ENCODE data around the gene KRTAP5-7.
"Not testable (repeated sequence)": the region's sequence is repeated elsewhere in the genome, so short reads cannot be mapped to it uniquely, and the experiment has no call there.

KRTAP5-7 gene

GRCh38 chr11:71532036-71532610 is 5.1 kb downstream of the KRTAP5-7 start:
- no peak for DNase-seq (ENCODE audit: low read depth)

- DNase-seq (ENCODE audit: low read depth), result not testable (repeated sequence)
These were observed 7.9 kb downstream of the KRTAP5-7 start for GRCh38 chr11:71534711-71535608.

GRCh38 chr11:71535825-71536224 is 8.8 kb downstream of the KRTAP5-7 start:
- DNase-seq (ENCODE audit: low read depth), result no peak

- DNase-seq (ENCODE audit: low read depth), result no peak
These were observed 10.5 kb downstream of the KRTAP5-7 start for GRCh38 chr11:71537537-71537936.

GRCh38 chr11:71537977-71538665 is 11.1 kb downstream of the KRTAP5-7 start, which contains the start of gene KRTAP5-8:
KRTAP5-8 (plus strand) TSS chr11:71538025; CDS start chr11:71538056, 31 bp downstream.
- not testable (repeated sequence) for DNase-seq (ENCODE audit: low read depth)

- no peak for DNase-seq (ENCODE audit: low read depth)
These were observed 11.6 kb downstream of the KRTAP5-7 start for GRCh38 chr11:71538666-71538990.

- no peak for DNase-seq (ENCODE audit: low read depth)
These were observed 11.9 kb downstream of the KRTAP5-7 start for GRCh38 chr11:71539017-71539416.

- not testable (repeated sequence) for DNase-seq (ENCODE audit: low read depth)
These were observed 12.9 kb downstream of the KRTAP5-7 start for GRCh38 chr11:71539971-71540370.

GRCh38 chr11:71540521-71541304 is 13.6 kb downstream of the KRTAP5-7 start:
- DNase-seq (ENCODE audit: low read depth), result not testable (repeated sequence)

- DNase-seq (ENCODE audit: low read depth), result no peak
These were observed 15.3 kb downstream of the KRTAP5-7 start for GRCh38 chr11:71542382-71542781.

- DNase-seq (ENCODE audit: low read depth), result no peak
These were observed 16.1 kb downstream of the KRTAP5-7 start for GRCh38 chr11:71542879-71543777.

- no peak for DNase-seq (ENCODE audit: low read depth)
These were observed 16.8 kb downstream of the KRTAP5-7 start for GRCh38 chr11:71543866-71544265.

- DNase-seq (ENCODE audit: low read depth), result no peak
These were observed 17.6 kb downstream of the KRTAP5-7 start for GRCh38 chr11:71544525-71545214.

GRCh38 chr11:71545405-71545966 is 18.4 kb downstream of the KRTAP5-7 start:
- no peak for DNase-seq (ENCODE audit: low read depth)

GRCh38 chr11:71548120-71548519 is 21.1 kb downstream of the KRTAP5-7 start, which contains the start of gene KRTAP5-9:
KRTAP5-9 (plus strand) TSS chr11:71548420; CDS start chr11:71548658, 238 bp downstream.
- no peak for DNase-seq (ENCODE audit: low read depth)

- DNase-seq (ENCODE audit: low read depth), result no peak
These were observed 21.7 kb downstream of the KRTAP5-7 start for GRCh38 chr11:71548716-71549151.

- peak; percentile 9 for DNase-seq (ENCODE audit: low read depth)
These were observed 24.6 kb downstream of the KRTAP5-7 start for GRCh38 chr11:71551711-71552110.

GRCh38 chr11:71554996-71555395 is 27.9 kb downstream of the KRTAP5-7 start:
- DNase-seq (ENCODE audit: low read depth), result no peak

GRCh38 chr11:71555508-71555907 is 28.4 kb downstream of the KRTAP5-7 start:
- no peak for DNase-seq (ENCODE audit: low read depth)

GRCh38 chr11:71556018-71556417 is 29.0 kb downstream of the KRTAP5-7 start:
- no peak for DNase-seq (ENCODE audit: low read depth)

Measured in iris pigment epithelial cell (primary cell).